ENCODE results near the gene PKDCC.

Gene PKDCC

GRCh38 chr2:42050010-42050702, 2.3 kb downstream of the PKDCC start:
- DNase-seq, result no peak

GRCh38 chr2:42050703-42051542, 3.1 kb downstream of the PKDCC start:
- DNase-seq, result no peak

GRCh38 chr2:42051543-42052235, 3.9 kb downstream of the PKDCC start:
- no peak for DNase-seq

- DNase-seq, result peak; percentile 54
These were observed 5.1 kb downstream of the PKDCC start for GRCh38 chr2:42052702-42053481.

- no peak for DNase-seq
These were observed 5.6 kb downstream of the PKDCC start for GRCh38 chr2:42053482-42053790.

GRCh38 chr2:42053791-42054701, 6.2 kb downstream of the PKDCC start:
- no peak for DNase-seq

GRCh38 chr2:42054714-42055430, 7.1 kb downstream of the PKDCC start:
- no peak for DNase-seq

- no peak for DNase-seq
These were observed 8.0 kb downstream of the PKDCC start for GRCh38 chr2:42055573-42056514.

GRCh38 chr2:42057159-42057901, 9.5 kb downstream of the PKDCC start:
- no peak for DNase-seq

GRCh38 chr2:42057902-42058450, 10.2 kb downstream of the PKDCC start:
- DNase-seq, result no peak

GRCh38 chr2:42059261-42059898, 11.6 kb downstream of the PKDCC start:
- DNase-seq, result no peak

GRCh38 chr2:42060028-42060427, 12.2 kb downstream of the PKDCC start:
- no peak for DNase-seq

- DNase-seq, result no peak
These were observed 13.1 kb downstream of the PKDCC start for GRCh38 chr2:42060718-42061619.

- no peak for DNase-seq
These were observed 14.0 kb downstream of the PKDCC start for GRCh38 chr2:42061839-42062238.

- peak; percentile 91 for DNase-seq
These were observed 15.8 kb downstream of the PKDCC start for GRCh38 chr2:42063431-42064171.

- DNase-seq, result peak; percentile 78
These were observed 16.7 kb downstream of the PKDCC start for GRCh38 chr2:42064417-42064942.

Data from fibroblast of upper back skin (primary cell).